Transverse colon (tissue), 4 donors: ENCODE measurements around the gene C2orf92. TPM values are rescaled to one million over a fixed set of nuclear protein-coding genes. Genes with fewer than 3 reads are reported as not detected.

Experiments used
- DNase-seq: peaks from one replicate; pipeline ENCODE4 v3.0.0-alpha.2; 2019
- H3K27ac ChIP-seq, 4 donors: fragments of 200-600 bp; sonication (generic); 2 replicates each; pipeline ENCODE4 v1.5.1; 2016 to 2018; ENCODE audit warnings: inconsistent platforms in 4 of 4
- H3K27me3 ChIP-seq: fragments of 200-600 bp; sonication (generic); 2 replicates; pipeline ENCODE4 v1.5.1; 2017; ENCODE audit warnings: inconsistent platforms
- H3K36me3 ChIP-seq, 4 donors: fragments of 200-600 bp; sonication (generic); 2 replicates each; pipeline ENCODE4 v1.5.1; 2017 to 2019; ENCODE audit warnings: inconsistent platforms in 4 of 4
- H3K4me1 ChIP-seq, 4 donors: fragments of 200-600 bp; sonication (generic); 2 replicates each; pipeline ENCODE4 v1.5.1; 2017 to 2020; ENCODE audit warnings: inconsistent platforms in 4 of 4
- H3K4me3 ChIP-seq, 4 donors: fragments of 200-600 bp; sonication (generic); 1 replicate in 1 of 4; 2 replicates in 3 of 4; pipeline versions ENCODE4 v1.5.1 to v1.6.1; 2017 to 2019; ENCODE audit warnings: inconsistent platforms in 4 of 4
- H3K9me3 ChIP-seq, 2 donors: fragments of 200-600 bp; sonication (generic); 2 replicates each; pipeline ENCODE4 v1.5.1; 2017 to 2019; ENCODE audit warnings: inconsistent platforms in 2 of 2
- CTCF ChIP-seq, 5 experiments: fragments of 200-600 bp in 3 of 5; fragments of 450-650 bp in 2 of 5; sonication (generic) in 3 of 5; IDR thresholded peaks; 1 replicate in 2 of 5; 2 replicates in 3 of 5; pipeline ENCODE4 v1.5.1; 2016 to 2017; ENCODE audit warnings: antibody characterized with exemption in 5 of 5, inconsistent platforms in 3 of 5, mild to moderate bottlenecking in 2 of 5, moderate library complexity in 1 of 5
- EP300 ChIP-seq: sonication (generic); formaldehyde crosslinking; IDR thresholded peaks from one replicate; pipeline ENCODE4 v1.6.1; 2017; ENCODE audit warnings: antibody characterized with exemption, low read depth
- POLR2A ChIP-seq: fragments of 450-650 bp; IDR thresholded peaks from one replicate; pipeline ENCODE4 v1.6.1; 2016; ENCODE audit warnings: antibody characterized with exemption, mild to moderate bottlenecking, moderate library complexity
- POLR2AphosphoS5 ChIP-seq, 3 donors: sonication (generic); formaldehyde crosslinking; IDR thresholded peaks; one replicate each; pipeline ENCODE4 v1.6.1; 2016; ENCODE audit warnings: antibody characterized with exemption in 3 of 3
- WGBS, 2 donors: methylation state at CpG; one replicate each; pipeline ENCODE4 v1.1.5; 2018; ENCODE audit warnings: low coverage in 1 of 2; 5-methylcytosine and 5-hydroxymethylcytosine counted together
- in situ Hi-C, 4 donors: fragments of 200-750 bp; cut with MboI; loops; one replicate each; pipeline versions ENCODE4 v1.15.0 to v1.15.1; 2017; ENCODE audit warnings: low sequenced_read_pairs in 3 of 4, low pct_ligation_motif_present in 1 of 4, low pct_unique_long_range_greater_than_20kb in 1 of 4
- intact Hi-C: fragments of 100-400 bp; cut with DNase I; formaldehyde crosslinking; loops from one replicate; pipeline ENCODE4 v1.15.1; 2023; ENCODE audit warnings: low total_unique reads
- total RNA-seq, 4 donors: library from RNA; depleted of rRNA; stranded (reverse); fragments of >200 nt; gene quantifications; one replicate each; pipeline ENCODE4 v1.1.0, GENCODE V29; 2016

C2orf92 gene
- total RNA-seq, 4 donors from 2014 or later = 13.8 to 27.3 (median 17.9) TPM

GRCh38 chr2:97722227-97722626 lies 52.7 kb downstream of the C2orf92 start:
- H3K4me3 ChIP-seq = no peak overlapping the region
- no peaks in the 10 kb centered on the region for H3K36me3 ChIP-seq
- intact Hi-C loops (no loop called here), in situ Hi-C loops (no loop called here)
- no peaks in the 10 kb centered on the region for H3K9me3 ChIP-seq
- 96 to 100% methylated on average over 1 to 6 of the region's 6 CpGs for WGBS, 2 donors
- H3K27me3 ChIP-seq = no peaks in the 10 kb centered on the region
- H3K27ac ChIP-seq = no peak overlapping the region
- no peaks in the 10 kb centered on the region for H3K4me1 ChIP-seq
- no peak for DNase-seq
- TF ChIP-seq CTCF (IDR thresholded peaks at IDR 0.05) (no peak), POLR2AphosphoS5 (IDR thresholded peaks at IDR 0.05) (no peak), POLR2A (no peak), EP300 (no peak)

GRCh38 chr2:97723156-97724072 lies 53.9 kb downstream of the C2orf92 start:
- TF ChIP-seq EP300 (no peak), CTCF (IDR thresholded peaks at IDR 0.05) (no peak), POLR2A (no peak), POLR2AphosphoS5 (IDR thresholded peaks at IDR 0.05) (no peak)
- intact Hi-C loops (no loop called here), in situ Hi-C loops (no loop called here)
- H3K4me1 ChIP-seq = no peaks in the 10 kb centered on the region
- no peak overlapping the region for H3K4me3 ChIP-seq
- H3K36me3 ChIP-seq = no peaks in the 10 kb centered on the region
- H3K27ac ChIP-seq = no peak overlapping the region
- 92 to 100% methylated on average over 3 to 37 of the region's 37 CpGs for WGBS, 2 donors
- no peaks in the 10 kb centered on the region for H3K27me3 ChIP-seq
- H3K9me3 ChIP-seq = no peaks in the 10 kb centered on the region
- no peak for DNase-seq

GRCh38 chr2:97724073-97724410 lies 54.5 kb downstream of the C2orf92 start:
- TF ChIP-seq POLR2AphosphoS5 (IDR thresholded peaks at IDR 0.05) (no peak), CTCF (IDR thresholded peaks at IDR 0.05) (no peak), POLR2A (no peak), EP300 (no peak)
- no peaks in the 10 kb centered on the region for H3K4me1 ChIP-seq
- intact Hi-C loops = no loop called here
- no peaks in the 10 kb centered on the region for H3K27me3 ChIP-seq
- no peak overlapping the region for H3K4me3 ChIP-seq
- no peak overlapping the region for H3K27ac ChIP-seq
- H3K36me3 ChIP-seq = no peaks in the 10 kb centered on the region
- H3K9me3 ChIP-seq = no peaks in the 10 kb centered on the region
- DNase-seq = no peak
- in situ Hi-C loops = no loop called here
- WGBS, 2 donors = 82% methylated on average over 41 of the region's 41 CpGs; no CpG with 5 or more reads in 1 of the 2 donors

- H3K4me1 ChIP-seq = no peaks in the 10 kb centered on the region
- TF ChIP-seq POLR2A (no peak), POLR2AphosphoS5 (IDR thresholded peaks at IDR 0.05) (no peak), CTCF (IDR thresholded peaks at IDR 0.05) (no peak), EP300 (no peak)
- H3K4me3 ChIP-seq = no peak overlapping the region
- H3K36me3 ChIP-seq = no peaks in the 10 kb centered on the region
- no peak for DNase-seq
- no peaks in the 10 kb centered on the region for H3K27me3 ChIP-seq
- H3K9me3 ChIP-seq = no peaks in the 10 kb centered on the region
- WGBS, 2 donors = 43 to 84% methylated on average over 1 to 17 of the region's 17 CpGs
- intact Hi-C loops = no loop called here
- H3K27ac ChIP-seq = no peak overlapping the region
- in situ Hi-C loops = no loop called here
These were observed 55.0 kb downstream of the C2orf92 start for GRCh38 chr2:97724501-97724900.
